K562 (cell line): ENCODE data around the gene BTBD18. TPM values are rescaled to one million over a fixed set of nuclear protein-coding genes. Genes with fewer than 3 reads are reported as not detected.

ENCODE experiments used
- ATF7 ChIP-seq: fragments of 450-650 bp; IDR thresholded peaks from 2 replicates; pipeline ENCODE4 v1.7.1; 2014; ENCODE audit warnings: mild to moderate bottlenecking, moderate library complexity
- CSDE1 ChIP-seq, 2 experiments: fragments of 450-650 bp; IDR thresholded peaks; 2 replicates each; pipeline ENCODE4 v1.6.1; 2016; ENCODE audit warnings: mild to moderate bottlenecking in 1 of 2
- ESRRB ChIP-seq: fragments of 250-450 bp; sonication (Bioruptor Pico); IDR thresholded peaks from 2 replicates; pipeline ENCODE4 v1.5.0; 2020; ENCODE audit warnings: mild to moderate bottlenecking, moderate library complexity, borderline replicate concordance
- HMG20B ChIP-seq: fragments of 250-450 bp; sonication (Bioruptor Pico); IDR thresholded peaks from 2 replicates; pipeline ENCODE4 v1.5.0; 2021; ENCODE audit warnings: mild to moderate bottlenecking
- KAT8 ChIP-seq: fragments of 450-650 bp; IDR thresholded peaks from 2 replicates; pipeline ENCODE4 v1.6.1; 2016; ENCODE audit warnings: low read depth, mild to moderate bottlenecking
- NFXL1 ChIP-seq: fragments of 450-650 bp; formaldehyde crosslinking; IDR thresholded peaks from 2 replicates; pipeline ENCODE4 v1.4.0; 2021; ENCODE audit warnings: mild to moderate bottlenecking
- NRF1 ChIP-seq, 2 experiments: fragments of 450-650 bp; IDR thresholded peaks in 1 of 2; conservative IDR thresholded peaks in 1 of 2; 2 replicates each; pipeline ENCODE4 v1.6.1; 2014; ENCODE audit warnings: mild to moderate bottlenecking in 2 of 2
- ZNF121 ChIP-seq: sonication (generic); formaldehyde crosslinking; conservative IDR thresholded peaks from 2 replicates; pipeline ENCODE4 v1.8.0; 2022; ENCODE audit warnings: missing genetic modification reagents
- ZNF143 ChIP-seq: sonication (generic); formaldehyde crosslinking; IDR thresholded peaks from 2 replicates; pipeline ENCODE4 v1.9.0; 2022; ENCODE audit warnings: mild to moderate bottlenecking, missing genetic modification reagents
- ZNF589 ChIP-seq: fragments of 200-800 bp; sonication (Bioruptor generic); IDR thresholded peaks from 2 replicates; pipeline ENCODE4 v1.6.1; 2016; ENCODE audit warnings: low read depth, missing genetic modification characterization, missing compliant biosample characterization
- ZNF830 ChIP-seq: fragments of 250-450 bp; sonication (Bioruptor Pico); IDR thresholded peaks from 2 replicates; pipeline ENCODE4 v1.5.0; 2021; ENCODE audit warnings: mild to moderate bottlenecking
- polyA plus RNA-seq, 8 experiments: library from polyadenylated mRNA; depleted of rRNA in 4 of 8; stranded (reverse) in 5 of 8; unstranded in 3 of 8; fragments of >200 nt; fragmentation: Nextera tagmentation in 2 of 8; fragmentation: Illumina TruSeq in 1 of 8; extraction: Ambion mirVana in 2 of 8; extraction: Trizol in 1 of 8; gene quantifications; 2 replicates each; pipeline versions ENCODE4 v1.2.1 to v1.2.3, GENCODE V29; 2011 to 2014; ENCODE audit warnings: inconsistent platforms in 1 of 8, missing spikeins in 1 of 8
- total RNA-seq, 7 experiments: library from RNA; depleted of rRNA in 6 of 7; stranded (reverse); fragments of >200 nt in 6 of 7; fragmentation: Illumina TruSeq in 2 of 7; extraction: Trizol in 2 of 7; gene quantifications; 2 replicates each; pipeline versions ENCODE4 v1.2.1 to v1.2.3, GENCODE V29; 2011 to 2021; ENCODE audit warnings: low replicate concordance in 1 of 7
- TF ChIP-seq, protein P1 (sequence below): IDR thresholded peaks from 2 replicates; pipeline ENCODE4 v1.6.1; 2012; ENCODE audit warnings: low read depth, low read length, improper control_type of control experiment, borderline replicate concordance
- TF ChIP-seq, protein P2 (sequence below), 2 experiments: fragments of 250-450 bp in 1 of 2; fragments of 450-650 bp in 1 of 2; sonication (Bioruptor Pico) in 1 of 2; IDR thresholded peaks; 2 replicates each; pipeline versions ENCODE4 v1.6.1 to v1.8.0; 2016 to 2021; ENCODE audit warnings: mild to moderate bottlenecking in 2 of 2, moderate library complexity in 2 of 2, missing compliant biosample characterization in 1 of 2, missing genetic modification characterization in 1 of 2
- TF ChIP-seq, protein P3 (sequence below): fragments of 200-800 bp; sonication (Bioruptor generic); IDR thresholded peaks from 2 replicates; pipeline ENCODE4 v1.6.1; 2016; ENCODE audit warnings: missing genetic modification characterization, missing compliant biosample characterization
- TF ChIP-seq, protein P4 (sequence below): fragments of 250-450 bp; sonication (Bioruptor Pico); IDR thresholded peaks from 2 replicates; pipeline ENCODE4 v1.5.0; 2021; ENCODE audit warnings: mild to moderate bottlenecking, borderline replicate concordance
- TF ChIP-seq, protein P5 (sequence below): sonication (generic); formaldehyde crosslinking; IDR thresholded peaks from 2 replicates; pipeline ENCODE4 v1.8.1; 2023; ENCODE audit warnings: mild to moderate bottlenecking, missing genetic modification reagents

Gene BTBD18
- total and polyA plus RNA-seq, 9 of the 15 experiments (the other 6 are each of a cell fraction or from before 2014, with no cell fraction given) = 0.06 TPM; not detected in 8

DNA sequence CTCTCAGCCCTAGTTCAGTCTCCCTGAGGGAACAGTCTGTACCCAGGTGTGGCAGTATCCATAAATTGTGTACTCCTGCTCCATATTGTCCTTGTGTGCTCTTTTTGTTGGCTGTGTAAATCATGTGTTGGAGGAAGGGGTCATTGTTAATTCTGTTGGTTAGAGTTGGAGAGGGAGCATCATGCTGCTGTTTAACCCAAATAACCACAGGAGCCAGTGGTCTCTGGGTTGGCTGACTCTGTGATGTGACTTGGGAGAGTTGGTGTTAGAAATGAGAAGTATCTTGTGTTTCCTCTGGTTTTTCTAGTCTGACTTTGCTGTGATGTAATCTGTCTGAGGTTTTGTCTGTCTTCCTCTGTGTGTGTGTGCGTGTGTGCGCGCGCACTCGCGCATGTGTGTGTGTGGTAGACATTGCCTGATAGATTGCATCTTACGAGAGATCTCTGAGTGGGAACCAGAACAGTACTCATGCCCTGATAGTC, 40.5 kb upstream of the BTBD18 start (continued):
- TF ChIP-seq, protein P1, sequence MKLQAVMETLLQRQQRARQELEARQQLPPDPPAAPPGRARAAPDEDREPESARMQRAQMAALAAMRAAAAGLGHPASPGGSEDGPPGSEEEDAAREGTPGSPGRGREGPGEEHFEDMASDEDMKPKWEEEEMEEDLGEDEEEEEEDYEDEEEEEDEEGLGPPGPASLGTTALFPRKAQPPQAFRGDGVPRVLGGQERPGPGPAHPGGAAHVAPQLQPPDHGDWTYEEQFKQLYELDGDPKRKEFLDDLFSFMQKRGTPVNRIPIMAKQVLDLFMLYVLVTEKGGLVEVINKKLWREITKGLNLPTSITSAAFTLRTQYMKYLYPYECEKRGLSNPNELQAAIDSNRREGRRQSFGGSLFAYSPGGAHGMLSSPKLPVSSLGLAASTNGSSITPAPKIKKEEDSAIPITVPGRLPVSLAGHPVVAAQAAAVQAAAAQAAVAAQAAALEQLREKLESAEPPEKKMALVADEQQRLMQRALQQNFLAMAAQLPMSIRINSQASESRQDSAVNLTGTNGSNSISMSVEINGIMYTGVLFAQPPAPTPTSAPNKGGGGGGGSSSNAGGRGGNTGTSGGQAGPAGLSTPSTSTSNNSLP = no peak
- TF ChIP-seq ZNF589 (CRISPR knock-in tag) = 0 out of 2 replicates have a peak, but pooled peaks have one; percentile 39
- no peak for TF ChIP-seq HMG20B (CRISPR knock-in tag)
- TF ChIP-seq NRF1 (conservative IDR thresholded peaks at IDR 0.05 in 1 of 2, IDR thresholded peaks at IDR 0.05 in 1 of 2) = peak; percentile 65 to 72
- TF ChIP-seq, protein P2, sequence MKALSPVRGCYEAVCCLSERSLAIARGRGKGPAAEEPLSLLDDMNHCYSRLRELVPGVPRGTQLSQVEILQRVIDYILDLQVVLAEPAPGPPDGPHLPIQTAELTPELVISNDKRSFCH (CRISPR knock-in tag; IDR thresholded peaks at IDR 0.05) = no peak
- TF ChIP-seq, protein P2 (tag; IDR thresholded peaks at IDR 0.05) = no peak
- no peak for TF ChIP-seq CSDE1 (IDR thresholded peaks at IDR 0.05)
- peak; percentile 38; the same call in 1 of the 2 replicates for TF ChIP-seq ZNF830 (CRISPR knock-in tag)
- TF ChIP-seq NFXL1 (CRISPR knock-in tag) = no peak
- TF ChIP-seq ZNF143 (CRISPR knock-in tag) = no peak
- no peak for TF ChIP-seq ZNF121 (CRISPR knock-in tag)
- TF ChIP-seq, protein P3, sequence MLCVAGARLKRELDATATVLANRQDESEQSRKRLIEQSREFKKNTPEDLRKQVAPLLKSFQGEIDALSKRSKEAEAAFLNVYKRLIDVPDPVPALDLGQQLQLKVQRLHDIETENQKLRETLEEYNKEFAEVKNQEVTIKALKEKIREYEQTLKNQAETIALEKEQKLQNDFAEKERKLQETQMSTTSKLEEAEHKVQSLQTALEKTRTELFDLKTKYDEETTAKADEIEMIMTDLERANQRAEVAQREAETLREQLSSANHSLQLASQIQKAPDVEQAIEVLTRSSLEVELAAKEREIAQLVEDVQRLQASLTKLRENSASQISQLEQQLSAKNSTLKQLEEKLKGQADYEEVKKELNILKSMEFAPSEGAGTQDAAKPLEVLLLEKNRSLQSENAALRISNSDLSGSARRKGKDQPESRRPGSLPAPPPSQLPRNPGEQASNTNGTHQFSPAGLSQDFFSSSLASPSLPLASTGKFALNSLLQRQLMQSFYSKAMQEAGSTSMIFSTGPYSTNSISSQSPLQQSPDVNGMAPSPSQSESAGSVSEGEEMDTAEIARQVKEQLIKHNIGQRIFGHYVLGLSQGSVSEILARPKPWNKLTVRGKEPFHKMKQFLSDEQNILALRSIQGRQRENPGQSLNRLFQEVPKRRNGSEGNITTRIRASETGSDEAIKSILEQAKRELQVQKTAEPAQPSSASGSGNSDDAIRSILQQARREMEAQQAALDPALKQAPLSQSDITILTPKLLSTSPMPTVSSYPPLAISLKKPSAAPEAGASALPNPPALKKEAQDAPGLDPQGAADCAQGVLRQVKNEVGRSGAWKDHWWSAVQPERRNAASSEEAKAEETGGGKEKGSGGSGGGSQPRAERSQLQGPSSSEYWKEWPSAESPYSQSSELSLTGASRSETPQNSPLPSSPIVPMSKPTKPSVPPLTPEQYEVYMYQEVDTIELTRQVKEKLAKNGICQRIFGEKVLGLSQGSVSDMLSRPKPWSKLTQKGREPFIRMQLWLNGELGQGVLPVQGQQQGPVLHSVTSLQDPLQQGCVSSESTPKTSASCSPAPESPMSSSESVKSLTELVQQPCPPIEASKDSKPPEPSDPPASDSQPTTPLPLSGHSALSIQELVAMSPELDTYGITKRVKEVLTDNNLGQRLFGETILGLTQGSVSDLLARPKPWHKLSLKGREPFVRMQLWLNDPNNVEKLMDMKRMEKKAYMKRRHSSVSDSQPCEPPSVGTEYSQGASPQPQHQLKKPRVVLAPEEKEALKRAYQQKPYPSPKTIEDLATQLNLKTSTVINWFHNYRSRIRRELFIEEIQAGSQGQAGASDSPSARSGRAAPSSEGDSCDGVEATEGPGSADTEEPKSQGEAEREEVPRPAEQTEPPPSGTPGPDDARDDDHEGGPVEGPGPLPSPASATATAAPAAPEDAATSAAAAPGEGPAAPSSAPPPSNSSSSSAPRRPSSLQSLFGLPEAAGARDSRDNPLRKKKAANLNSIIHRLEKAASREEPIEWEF (CRISPR knock-in tag) = no peak
- peak; percentile 76 for TF ChIP-seq ATF7
- no peak for TF ChIP-seq ESRRB
- TF ChIP-seq, protein P4, sequence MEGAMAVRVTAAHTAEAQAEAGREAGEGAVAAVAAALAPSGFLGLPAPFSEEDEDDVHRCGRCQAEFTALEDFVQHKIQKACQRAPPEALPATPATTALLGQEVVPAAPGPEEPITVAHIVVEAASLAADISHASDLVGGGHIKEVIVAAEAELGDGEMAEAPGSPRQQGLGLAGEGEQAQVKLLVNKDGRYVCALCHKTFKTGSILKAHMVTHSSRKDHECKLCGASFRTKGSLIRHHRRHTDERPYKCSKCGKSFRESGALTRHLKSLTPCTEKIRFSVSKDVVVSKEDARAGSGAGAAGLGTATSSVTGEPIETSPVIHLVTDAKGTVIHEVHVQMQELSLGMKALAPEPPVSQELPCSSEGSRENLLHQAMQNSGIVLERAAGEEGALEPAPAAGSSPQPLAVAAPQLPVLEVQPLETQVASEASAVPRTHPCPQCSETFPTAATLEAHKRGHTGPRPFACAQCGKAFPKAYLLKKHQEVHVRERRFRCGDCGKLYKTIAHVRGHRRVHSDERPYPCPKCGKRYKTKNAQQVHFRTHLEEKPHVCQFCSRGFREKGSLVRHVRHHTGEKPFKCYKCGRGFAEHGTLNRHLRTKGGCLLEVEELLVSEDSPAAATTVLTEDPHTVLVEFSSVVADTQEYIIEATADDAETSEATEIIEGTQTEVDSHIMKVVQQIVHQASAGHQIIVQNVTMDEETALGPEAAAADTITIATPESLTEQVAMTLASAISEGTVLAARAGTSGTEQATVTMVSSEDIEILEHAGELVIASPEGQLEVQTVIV (CRISPR knock-in tag) = 0 out of 2 replicates have a peak, but pooled peaks have one; percentile 23
- TF ChIP-seq, protein P5, sequence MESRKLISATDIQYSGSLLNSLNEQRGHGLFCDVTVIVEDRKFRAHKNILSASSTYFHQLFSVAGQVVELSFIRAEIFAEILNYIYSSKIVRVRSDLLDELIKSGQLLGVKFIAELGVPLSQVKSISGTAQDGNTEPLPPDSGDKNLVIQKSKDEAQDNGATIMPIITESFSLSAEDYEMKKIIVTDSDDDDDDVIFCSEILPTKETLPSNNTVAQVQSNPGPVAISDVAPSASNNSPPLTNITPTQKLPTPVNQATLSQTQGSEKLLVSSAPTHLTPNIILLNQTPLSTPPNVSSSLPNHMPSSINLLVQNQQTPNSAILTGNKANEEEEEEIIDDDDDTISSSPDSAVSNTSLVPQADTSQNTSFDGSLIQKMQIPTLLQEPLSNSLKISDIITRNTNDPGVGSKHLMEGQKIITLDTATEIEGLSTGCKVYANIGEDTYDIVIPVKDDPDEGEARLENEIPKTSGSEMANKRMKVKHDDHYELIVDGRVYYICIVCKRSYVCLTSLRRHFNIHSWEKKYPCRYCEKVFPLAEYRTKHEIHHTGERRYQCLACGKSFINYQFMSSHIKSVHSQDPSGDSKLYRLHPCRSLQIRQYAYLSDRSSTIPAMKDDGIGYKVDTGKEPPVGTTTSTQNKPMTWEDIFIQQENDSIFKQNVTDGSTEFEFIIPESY (CRISPR knock-in tag) = peak; percentile 96
- no peak for TF ChIP-seq KAT8
